Natural killer cell (primary cell): ENCODE measurements around the gene CC2D1A. TPM values are rescaled to one million over a fixed set of nuclear protein-coding genes. Genes with fewer than 3 reads are reported as not detected.

ENCODE experiments used
- ATAC-seq, 3 donors: fragments of 150-1000 bp in 2 of 3; fragments of 200-7000 bp in 1 of 3; cut with Tn5 transposase; 1 replicate in 1 of 3; 2 replicates in 2 of 3; pipeline ENCODE4 v1.10.0; 2021; ENCODE audit warnings: mild to moderate bottlenecking in 2 of 3, moderate library complexity in 2 of 3
- DNase-seq, 2 donors: peaks; one replicate each; pipeline versions ENCODE4 v3.0.0 to v3.0.0-alpha.2; 2013 to 2021; ENCODE audit warnings: mixed read lengths in 1 of 2
- H3K27ac ChIP-seq: one replicate; pipeline ENCODE4 v1.5.1; 2013; ENCODE audit warnings: mild to moderate bottlenecking, low read length
- H3K27me3 ChIP-seq: one replicate; pipeline ENCODE4 v1.6.1; 2013; ENCODE audit warnings: low read length; ENCODE audit not compliant: control insufficient read depth, insufficient read depth
- H3K36me3 ChIP-seq: one replicate; pipeline ENCODE4 v1.6.1; 2013; ENCODE audit warnings: low read length; ENCODE audit not compliant: control insufficient read depth, insufficient read depth
- H3K4me1 ChIP-seq: one replicate; pipeline ENCODE4 v1.6.1; 2013; ENCODE audit warnings: low read length; ENCODE audit not compliant: control insufficient read depth, insufficient read depth
- H3K4me3 ChIP-seq: one replicate; pipeline ENCODE4 v1.5.1; 2013; ENCODE audit warnings: low read length
- H3K9me3 ChIP-seq: one replicate; pipeline ENCODE4 v1.6.1; 2013; ENCODE audit warnings: low read length; ENCODE audit not compliant: control insufficient read depth, insufficient read depth
- H3K27ac Mint-ChIP-seq, 2 donors: one replicate each; pipeline ENCODE4 v1.8.0; 2022; ENCODE audit warnings: mild to moderate bottlenecking in 2 of 2, mixed read lengths in 2 of 2, moderate library complexity in 1 of 2
- H3K27me3 Mint-ChIP-seq, 2 donors: one replicate each; pipeline ENCODE4 v1.8.0; 2022; ENCODE audit warnings: low read depth in 2 of 2, mixed read lengths in 2 of 2
- H3K36me3 Mint-ChIP-seq: one replicate; pipeline ENCODE4 v1.8.0; 2022; ENCODE audit warnings: mixed read lengths
- H3K4me1 Mint-ChIP-seq, 2 donors: one replicate each; pipeline ENCODE4 v1.8.0; 2022; ENCODE audit warnings: mixed read lengths in 2 of 2
- H3K4me3 Mint-ChIP-seq: one replicate; pipeline ENCODE4 v1.8.0; 2022; ENCODE audit warnings: mild to moderate bottlenecking, moderate library complexity, mixed read lengths
- H3K9me3 Mint-ChIP-seq, 2 donors: one replicate each; pipeline ENCODE4 v1.8.0; 2022; ENCODE audit warnings: mixed read lengths in 2 of 2
- WGBS: methylation state at CpG from one replicate; pipeline ENCODE4 v1.1.7; 2013; ENCODE audit warnings: missing lambda C conversion rate; ENCODE audit not compliant: insufficient coverage; 5-methylcytosine and 5-hydroxymethylcytosine counted together
- intact Hi-C: fragments of 100-400 bp; cut with micrococcal nuclease; formaldehyde crosslinking; loops from one replicate; pipeline ENCODE4 v1.14.2; 2022
- total RNA-seq, 4 donors: library from RNA; stranded (reverse); fragments of 120-200 nt in 1 of 4; gene quantifications; one replicate each; pipeline versions ENCODE4 v1.2.3 to v1.2.4, GENCODE V29; 2013 to 2022
- TF ChIP-seq, protein P1 (sequence below): fragments of 200-600 bp; IDR thresholded peaks from one replicate; pipeline ENCODE4 v1.8.0; 2022; ENCODE audit warnings: antibody characterized with exemption

CC2D1A gene
- total RNA-seq, 3 donors from 2014 or later (not counting 1 experiment from before 2014, with no cell fraction given): 42.8 to 49.3 (median 48.4) TPM

DNA sequence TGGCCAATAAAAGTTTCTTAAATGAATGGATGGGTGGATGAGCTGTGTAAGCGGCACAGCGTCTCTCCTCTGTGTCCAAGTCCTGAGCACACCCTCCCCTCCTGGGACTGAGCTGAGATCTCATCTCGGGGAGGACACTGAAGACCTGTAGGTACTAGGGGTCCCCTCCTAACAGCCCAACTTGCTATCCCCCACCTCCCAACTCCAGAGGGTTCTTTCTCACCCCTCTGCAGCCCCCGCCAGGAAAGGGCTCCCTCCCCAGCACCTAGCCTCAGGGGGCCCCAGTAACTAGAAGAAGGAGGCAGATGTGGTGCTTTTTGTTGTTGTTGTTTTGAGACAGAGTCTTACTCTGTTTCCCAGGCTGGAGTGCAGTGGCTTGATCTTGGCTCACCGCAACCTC is 30.2 kb upstream of the CC2D1A start:
- 95% methylated on average over 4 of the region's 5 CpGs for WGBS
- no peak for ATAC-seq
- Histone ChIP-seq H3K9me3 (no peaks in the 10 kb centered on the region), H3K27me3 (peaks cover 8% of the 10 kb centered on the region), H3K4me3 (no peak overlapping the region), H3K36me3 (no peaks in the 10 kb centered on the region), H3K4me1 (peaks cover 24% of the 10 kb centered on the region), H3K27ac (no peak overlapping the region)
- H3K36me3 Mint-ChIP-seq: no peaks in the 10 kb centered on the region
- TF ChIP-seq, protein P1, sequence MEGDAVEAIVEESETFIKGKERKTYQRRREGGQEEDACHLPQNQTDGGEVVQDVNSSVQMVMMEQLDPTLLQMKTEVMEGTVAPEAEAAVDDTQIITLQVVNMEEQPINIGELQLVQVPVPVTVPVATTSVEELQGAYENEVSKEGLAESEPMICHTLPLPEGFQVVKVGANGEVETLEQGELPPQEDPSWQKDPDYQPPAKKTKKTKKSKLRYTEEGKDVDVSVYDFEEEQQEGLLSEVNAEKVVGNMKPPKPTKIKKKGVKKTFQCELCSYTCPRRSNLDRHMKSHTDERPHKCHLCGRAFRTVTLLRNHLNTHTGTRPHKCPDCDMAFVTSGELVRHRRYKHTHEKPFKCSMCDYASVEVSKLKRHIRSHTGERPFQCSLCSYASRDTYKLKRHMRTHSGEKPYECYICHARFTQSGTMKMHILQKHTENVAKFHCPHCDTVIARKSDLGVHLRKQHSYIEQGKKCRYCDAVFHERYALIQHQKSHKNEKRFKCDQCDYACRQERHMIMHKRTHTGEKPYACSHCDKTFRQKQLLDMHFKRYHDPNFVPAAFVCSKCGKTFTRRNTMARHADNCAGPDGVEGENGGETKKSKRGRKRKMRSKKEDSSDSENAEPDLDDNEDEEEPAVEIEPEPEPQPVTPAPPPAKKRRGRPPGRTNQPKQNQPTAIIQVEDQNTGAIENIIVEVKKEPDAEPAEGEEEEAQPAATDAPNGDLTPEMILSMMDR: no peak
- H3K9me3 Mint-ChIP-seq: no peaks in the 10 kb centered on the region
- no peak overlapping the region for H3K27ac Mint-ChIP-seq
- intact Hi-C loops: no loop called here
- DNase-seq: no peak
- H3K4me1 Mint-ChIP-seq: peaks cover 0 to 15% of the 10 kb centered on the region in 2 donors
- peaks cover 0 to 11% of the 10 kb centered on the region in 2 donors for H3K27me3 Mint-ChIP-seq
- H3K4me3 Mint-ChIP-seq: no peak overlapping the region

DNA sequence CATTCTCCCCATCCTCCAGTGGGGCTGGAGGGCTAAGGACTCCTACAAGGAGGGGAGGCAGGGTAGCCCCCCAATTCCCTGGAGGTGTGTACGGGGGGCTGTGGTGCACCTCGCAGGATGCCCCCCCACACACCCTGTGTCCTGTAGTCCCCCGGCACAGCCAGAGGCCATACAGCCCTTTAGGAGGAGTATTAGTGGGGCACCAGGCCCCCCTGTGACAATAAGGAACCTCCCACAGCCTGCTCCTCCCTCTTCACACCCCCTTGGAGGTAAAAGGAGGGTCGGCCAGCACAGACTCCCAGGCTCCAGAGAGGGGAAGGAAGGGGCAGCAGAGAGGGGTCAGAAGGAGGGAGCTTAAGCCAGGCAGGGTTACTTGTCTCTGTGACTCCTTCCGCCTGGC is 29.2 kb upstream of the CC2D1A start, which contains the start of gene NANOS3:
TSS of gene NANOS3 (plus strand) at position 301 of the 400 bp plus-strand sequence. CDS start 115 bp downstream, outside the sequence.
- Histone ChIP-seq H3K27me3 (peaks cover 8% of the 10 kb centered on the region), H3K4me3 (no peak within 1 kb of the TSS), H3K36me3 (no peaks in the 10 kb centered on the region), H3K9me3 (no peaks in the 10 kb centered on the region), H3K27ac (no peak within 1 kb of the TSS), H3K4me1 (peaks cover 34% of the 10 kb centered on the region)
- DNase-seq (no peak), ATAC-seq (no peak)
- Mint-ChIP-seq H3K4me1 (peaks cover 4 to 25% of the 10 kb centered on the region in 2 donors), H3K27ac (no peak within 1 kb of the TSS), H3K9me3 (no peaks in the 10 kb centered on the region), H3K27me3 (peaks cover 0 to 7% of the 10 kb centered on the region in 2 donors), H3K36me3 (no peaks in the 10 kb centered on the region), H3K4me3 (no peak within 1 kb of the TSS)
- intact Hi-C loops: no loop called here
- TF ChIP-seq, protein P1: no peak
- 79% methylated on average over 4 of the region's 5 CpGs for WGBS

DNA sequence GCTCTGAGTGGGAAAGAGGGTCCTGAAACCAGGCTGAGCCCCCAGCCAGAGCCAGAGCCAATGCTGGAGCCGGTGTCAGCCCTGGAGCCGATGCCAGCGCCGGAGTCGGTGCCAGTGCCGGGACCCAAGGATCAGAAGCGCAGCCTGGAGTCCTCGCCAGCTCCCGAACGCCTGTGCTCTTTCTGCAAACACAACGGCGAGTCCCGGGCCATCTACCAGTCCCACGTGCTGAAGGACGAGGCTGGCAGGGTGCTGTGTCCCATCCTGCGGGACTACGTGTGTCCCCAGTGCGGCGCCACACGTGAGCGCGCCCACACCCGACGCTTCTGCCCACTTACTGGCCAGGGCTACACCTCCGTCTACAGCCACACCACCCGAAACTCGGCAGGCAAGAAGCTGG is 28.7 kb upstream of the CC2D1A start:
- Mint-ChIP-seq H3K4me1 (peaks cover 9 to 30% of the 10 kb centered on the region in 2 donors), H3K9me3 (no peaks in the 10 kb centered on the region), H3K27ac (no peak overlapping the region), H3K4me3 (no peak overlapping the region), H3K36me3 (no peaks in the 10 kb centered on the region), H3K27me3 (peaks cover 0 to 7% of the 10 kb centered on the region in 2 donors)
- 96% methylated on average over 27 of the region's 27 CpGs for WGBS
- Histone ChIP-seq H3K4me3 (no peak overlapping the region), H3K9me3 (no peaks in the 10 kb centered on the region), H3K4me1 (peaks cover 38% of the 10 kb centered on the region), H3K27ac (no peak overlapping the region), H3K27me3 (peaks cover 8% of the 10 kb centered on the region), H3K36me3 (no peaks in the 10 kb centered on the region)
- intact Hi-C loops: no loop called here
- ATAC-seq (no peak), DNase-seq (no peak)
- TF ChIP-seq, protein P1: no peak
